NCI-H2081 (cell line): ENCODE measurements around the gene EEF1AKMT2.
"Not testable (repeated sequence)": the region's sequence is repeated elsewhere in the genome, so short reads cannot be mapped to it uniquely, and the experiment has no call there.

Experiments
- DNase-seq, 2 experiments: peaks; one replicate each; lab custom pipeline; 2025; lab: John Stamatoyannopoulos, UW

Gene EEF1AKMT2

DNA sequence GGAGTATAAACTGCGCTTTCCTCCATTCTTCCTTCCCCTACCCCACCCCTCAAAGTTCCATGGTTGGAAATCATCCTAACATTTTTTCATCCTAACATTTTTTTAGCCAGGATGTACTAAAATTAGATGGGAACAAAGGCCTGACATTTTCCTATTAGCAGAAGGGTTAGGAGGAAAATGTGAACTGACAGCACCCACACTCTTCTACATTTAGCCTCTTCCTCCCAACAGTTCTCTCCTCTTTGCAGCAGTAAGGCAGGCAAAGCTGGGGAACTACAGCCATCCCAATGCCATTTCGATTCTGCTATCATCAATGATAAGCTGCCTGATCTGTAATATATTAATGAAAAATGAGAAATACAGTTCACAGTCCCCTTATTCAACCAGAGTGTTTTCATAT, 36.1 kb downstream of the EEF1AKMT2 start:
- no peak for DNase-seq

DNA sequence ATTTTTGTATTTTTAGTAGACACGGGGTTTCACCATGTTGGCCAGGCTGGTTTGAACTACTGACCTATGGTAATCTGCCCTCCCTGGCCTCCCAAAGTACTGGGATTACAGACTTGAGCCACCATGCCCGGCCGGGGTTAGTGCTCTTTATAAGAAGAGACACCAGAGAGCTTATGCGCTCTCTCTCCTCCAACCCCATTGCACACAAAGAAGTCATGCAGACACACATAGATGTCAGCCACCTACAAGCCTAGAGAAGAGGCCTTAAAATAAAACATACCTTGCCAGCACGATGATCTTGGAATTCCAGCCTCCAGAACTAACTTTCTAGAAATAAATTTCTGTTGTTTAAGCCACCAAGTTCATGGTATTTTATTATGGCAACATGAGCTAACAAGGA, 37.5 kb downstream of the EEF1AKMT2 start:
- DNase-seq, result no peak

DNA sequence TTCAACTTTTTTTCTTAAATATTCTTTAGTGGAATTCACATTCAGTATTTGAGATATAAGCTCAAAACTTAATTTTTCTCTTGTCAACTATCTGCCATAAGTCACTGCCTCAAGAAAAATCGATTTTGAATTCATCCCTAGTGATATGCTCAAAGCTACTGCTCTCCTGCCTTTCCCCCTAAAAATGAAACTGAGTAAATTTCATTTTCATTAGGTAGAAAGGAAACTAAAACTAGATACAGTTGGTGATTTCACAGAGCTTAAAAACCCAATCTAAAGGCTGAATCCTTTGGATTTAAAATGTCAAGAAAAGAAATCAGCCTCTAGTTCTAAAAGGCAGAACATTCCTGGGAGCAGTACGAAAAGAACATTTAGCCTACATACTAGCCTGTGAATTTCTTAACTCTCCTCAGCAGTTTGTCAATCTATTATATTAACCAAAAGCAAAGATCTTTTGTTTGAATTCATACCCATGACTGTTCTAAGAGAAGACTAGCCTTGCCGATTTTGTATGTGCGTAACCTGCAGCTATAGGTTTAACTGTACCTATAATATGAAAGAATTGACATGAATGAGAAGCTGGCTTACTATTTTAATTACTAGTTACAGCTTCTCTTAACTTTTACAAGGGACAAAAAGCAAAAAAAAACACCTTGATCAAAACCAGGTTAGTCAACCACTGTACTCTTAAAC, 42.6 kb downstream of the EEF1AKMT2 start:
- no peak for DNase-seq

- DNase-seq, result no peak
Observed at GRCh38 chr10:124748166-124748565, 43.5 kb downstream of the EEF1AKMT2 start.

- no peak for DNase-seq
Observed at GRCh38 chr10:124747745-124748144, 43.9 kb downstream of the EEF1AKMT2 start.

GRCh38 chr10:124746992-124747391, 44.7 kb downstream of the EEF1AKMT2 start:
- no peak for DNase-seq

GRCh38 chr10:124746447-124746846, 45.2 kb downstream of the EEF1AKMT2 start:
- not testable (repeated sequence) for DNase-seq

GRCh38 chr10:124745673-124746072, 46.0 kb downstream of the EEF1AKMT2 start:
- peak in 1 of 2 experiments; percentile 30 for DNase-seq

DNA sequence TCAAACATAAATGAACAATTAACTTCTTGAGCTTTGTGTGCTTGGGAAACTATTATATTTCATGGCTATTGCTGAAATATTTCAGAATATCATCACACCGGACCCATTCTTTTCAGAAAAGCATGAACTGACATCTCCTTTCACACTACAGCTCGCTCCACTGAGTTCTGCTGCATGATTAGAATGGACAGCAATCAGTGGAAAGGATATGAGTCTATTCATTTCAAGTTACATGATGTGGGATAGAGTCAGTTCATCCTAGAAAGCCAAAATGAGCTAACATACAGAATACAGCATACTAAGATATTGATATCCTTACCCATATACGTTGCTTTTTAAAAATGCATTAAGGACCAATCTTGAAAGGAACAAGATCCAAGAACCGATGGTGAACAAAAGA, 46.4 kb downstream of the EEF1AKMT2 start:
- no peak for DNase-seq

- DNase-seq, result peak; percentile 56 to 79
Observed at GRCh38 chr10:124744102-124745050, 47.3 kb downstream of the EEF1AKMT2 start, which contains the start of gene FAM53B. Gene FAM53B, minus strand, starts transcription at chr10:124744378. Its CDS starts 37,665 bp downstream, at chr10:124706713.

DNA sequence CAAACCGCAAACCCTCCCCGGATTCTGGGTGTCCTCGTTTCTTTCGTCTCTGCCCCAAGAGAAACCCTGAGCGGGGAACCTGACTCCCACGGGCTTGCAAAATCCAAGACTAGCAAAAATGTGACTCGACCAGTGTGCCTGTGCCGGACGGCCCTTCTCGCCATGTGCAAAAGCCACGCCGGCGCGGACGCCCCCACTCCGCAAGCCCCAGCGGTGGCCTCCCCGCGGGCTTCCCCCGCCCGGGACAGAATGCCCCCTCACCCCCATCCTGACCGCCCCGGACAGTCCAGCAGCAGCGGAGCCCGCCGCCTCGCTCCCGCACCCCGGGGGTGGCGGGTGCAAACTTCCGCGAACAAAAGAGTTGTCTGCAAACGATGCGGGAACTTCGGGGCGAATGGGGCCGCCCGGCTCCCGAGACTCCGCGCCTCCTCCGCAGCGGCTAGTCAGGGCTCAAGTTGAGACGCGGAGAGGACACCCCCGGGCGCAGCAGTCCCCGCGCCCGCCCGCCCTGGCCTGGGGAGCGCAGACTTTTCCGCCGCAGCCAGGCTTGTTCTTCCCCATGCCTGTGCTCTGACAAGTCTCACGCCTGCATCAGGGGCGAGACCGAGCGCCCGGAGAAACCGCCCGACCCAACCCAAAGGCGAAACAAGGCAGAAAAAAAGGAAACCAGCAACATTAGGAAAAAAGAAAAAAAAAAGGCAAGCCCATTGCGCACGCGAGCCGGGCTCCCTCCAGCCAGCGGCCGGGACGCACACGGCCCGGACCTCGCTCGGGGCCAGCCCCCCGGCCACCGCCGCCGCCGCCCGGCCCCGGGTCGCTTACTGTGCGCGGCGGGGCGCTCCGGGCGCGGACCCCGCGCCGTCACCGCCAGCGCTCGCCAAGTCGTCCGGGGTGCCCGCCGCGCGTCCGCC, 48.2 kb downstream of the EEF1AKMT2 start:
- DNase-seq, result no peak

GRCh38 chr10:124742413-124743190, 49.1 kb downstream of the EEF1AKMT2 start:
- DNase-seq, result peak; percentile 16 to 45

- DNase-seq, result no peak
Observed at GRCh38 chr10:124741922-124742412, 49.7 kb downstream of the EEF1AKMT2 start.

GRCh38 chr10:124741281-124741921, 50.3 kb downstream of the EEF1AKMT2 start:
- DNase-seq, result peak; percentile 65 to 66

GRCh38 chr10:124740369-124741280, 51.1 kb downstream of the EEF1AKMT2 start:
- peak in 1 of 2 experiments; percentile 13 for DNase-seq

GRCh38 chr10:124739986-124740368, 51.7 kb downstream of the EEF1AKMT2 start:
- DNase-seq, result no peak

DNA sequence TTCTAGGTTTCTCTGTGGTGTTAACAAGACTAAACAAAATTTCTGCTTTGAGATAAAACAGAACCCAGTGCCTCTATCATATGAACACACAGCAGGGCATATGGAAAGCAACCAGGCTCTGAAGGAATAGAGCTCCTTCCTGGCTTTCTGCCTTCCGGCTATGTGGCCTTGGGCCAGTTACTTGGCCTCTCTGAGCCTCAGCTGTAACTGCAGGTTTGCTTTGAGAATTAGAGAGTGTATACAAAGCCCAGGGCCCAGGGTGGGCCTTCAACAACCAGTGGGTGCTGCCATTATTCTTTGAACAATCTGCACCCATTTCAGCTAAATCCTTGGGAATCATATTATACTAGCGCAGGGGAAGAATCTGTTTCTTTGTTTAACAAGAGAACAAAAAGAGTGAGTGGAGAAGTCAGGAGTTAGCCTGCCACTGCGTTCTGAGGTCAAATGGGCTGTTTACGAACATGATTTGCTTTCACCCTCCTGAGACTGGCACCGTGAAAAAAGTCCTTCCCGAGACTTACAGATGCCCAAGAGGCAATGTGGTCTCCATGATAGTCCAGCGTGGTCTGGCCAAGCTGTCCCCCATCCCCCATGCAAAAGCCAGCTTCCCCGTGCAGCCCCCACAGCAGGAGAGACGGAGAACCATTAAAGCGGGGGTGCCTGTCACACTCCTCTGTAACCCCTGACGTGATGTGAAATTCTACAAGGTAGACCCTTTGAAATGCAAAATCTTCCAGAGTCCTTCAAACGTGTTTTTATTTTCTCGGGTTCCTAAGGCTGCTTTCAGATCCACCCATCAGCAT, 52.4 kb downstream of the EEF1AKMT2 start:
- no peak for DNase-seq

DNA sequence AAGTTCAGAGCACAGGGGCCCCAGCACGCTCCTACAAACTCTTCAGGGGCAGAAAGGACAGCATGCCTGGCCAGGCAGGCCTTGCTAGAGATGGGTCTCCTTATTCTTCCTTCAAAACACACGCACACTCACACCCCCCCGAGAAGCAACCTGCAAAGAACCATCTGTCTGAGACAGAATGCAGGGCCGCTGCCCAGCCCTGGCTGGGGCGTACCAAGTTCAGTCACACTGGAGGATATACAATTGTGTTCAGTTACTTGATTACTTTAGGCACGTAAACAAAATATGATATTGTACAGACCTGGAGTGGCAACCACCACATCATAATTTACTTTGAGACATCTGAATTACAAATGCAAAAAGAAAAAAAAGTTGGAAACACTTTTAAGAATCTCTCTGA, 53.2 kb downstream of the EEF1AKMT2 start:
- no peak for DNase-seq
